ENCODE data around the gene MIPOL1. TPM values are rescaled to one million over a fixed set of nuclear protein-coding genes. Genes with fewer than 3 reads are reported as not detected.

MIPOL1 gene
- total RNA-seq, 1 donor from 2014 or later, result 12.1 TPM

- Mint-ChIP-seq H3K9me3 (ENCODE audit: unreplicated experiment) (no peaks in the 10 kb centered on the region), H3K36me3 (ENCODE audit: low read depth, unreplicated experiment) (no peaks in the 10 kb centered on the region), H3K4me3 (ENCODE audit: unreplicated experiment) (no peak overlapping the region), H3K27me3 (ENCODE audit: unreplicated experiment) (no peaks in the 10 kb centered on the region), H3K4me1 (ENCODE audit: unreplicated experiment) (no peaks in the 10 kb centered on the region), H3K27ac (ENCODE audit: unreplicated experiment) (no peak overlapping the region)
- DNase-seq (ENCODE audit: low spot score), result no peak
- TF ChIP-seq CTCF (IDR thresholded peaks at IDR 0.05; ENCODE audit: unreplicated experiment), result no peak
Measured at GRCh38 chr14:37413504-37414003, 215.8 kb downstream of the MIPOL1 start.

- Mint-ChIP-seq H3K4me3 (ENCODE audit: unreplicated experiment) (no peak overlapping the region), H3K36me3 (ENCODE audit: low read depth, unreplicated experiment) (no peaks in the 10 kb centered on the region), H3K27ac (ENCODE audit: unreplicated experiment) (no peak overlapping the region), H3K9me3 (ENCODE audit: unreplicated experiment) (no peaks in the 10 kb centered on the region), H3K4me1 (ENCODE audit: unreplicated experiment) (no peaks in the 10 kb centered on the region), H3K27me3 (ENCODE audit: unreplicated experiment) (no peaks in the 10 kb centered on the region)
- DNase-seq (ENCODE audit: low spot score), result no peak
- TF ChIP-seq CTCF (IDR thresholded peaks at IDR 0.05; ENCODE audit: unreplicated experiment), result no peak
Measured at GRCh38 chr14:37416264-37416663, 218.5 kb downstream of the MIPOL1 start.

GRCh38 chr14:37417151-37417550, 219.4 kb downstream of the MIPOL1 start:
- Mint-ChIP-seq H3K4me3 (ENCODE audit: unreplicated experiment) (no peak overlapping the region), H3K36me3 (ENCODE audit: low read depth, unreplicated experiment) (no peaks in the 10 kb centered on the region), H3K27ac (ENCODE audit: unreplicated experiment) (no peak overlapping the region), H3K4me1 (ENCODE audit: unreplicated experiment) (no peaks in the 10 kb centered on the region), H3K27me3 (ENCODE audit: unreplicated experiment) (no peaks in the 10 kb centered on the region), H3K9me3 (ENCODE audit: unreplicated experiment) (no peaks in the 10 kb centered on the region)
- DNase-seq (ENCODE audit: low spot score), result no peak
- no peak for TF ChIP-seq CTCF (IDR thresholded peaks at IDR 0.05; ENCODE audit: unreplicated experiment)

GRCh38 chr14:37417833-37418232, 220.1 kb downstream of the MIPOL1 start:
- Mint-ChIP-seq H3K4me3 (ENCODE audit: unreplicated experiment) (no peak overlapping the region), H3K4me1 (ENCODE audit: unreplicated experiment) (no peaks in the 10 kb centered on the region), H3K36me3 (ENCODE audit: low read depth, unreplicated experiment) (no peaks in the 10 kb centered on the region), H3K27ac (ENCODE audit: unreplicated experiment) (no peak overlapping the region), H3K27me3 (ENCODE audit: unreplicated experiment) (no peaks in the 10 kb centered on the region), H3K9me3 (ENCODE audit: unreplicated experiment) (no peaks in the 10 kb centered on the region)
- DNase-seq (ENCODE audit: low spot score), result no peak
- no peak for TF ChIP-seq CTCF (IDR thresholded peaks at IDR 0.05; ENCODE audit: unreplicated experiment)

- no peak overlapping the region for H3K4me3 Mint-ChIP-seq (ENCODE audit: unreplicated experiment)
- DNase-seq (ENCODE audit: low spot score), result no peak
- no peaks in the 10 kb centered on the region for H3K27me3 Mint-ChIP-seq (ENCODE audit: unreplicated experiment)
- no peaks in the 10 kb centered on the region for H3K9me3 Mint-ChIP-seq (ENCODE audit: unreplicated experiment)
- H3K27ac Mint-ChIP-seq (ENCODE audit: unreplicated experiment), result no peak overlapping the region
- H3K4me1 Mint-ChIP-seq (ENCODE audit: unreplicated experiment), result no peaks in the 10 kb centered on the region
- TF ChIP-seq CTCF (IDR thresholded peaks at IDR 0.05; ENCODE audit: unreplicated experiment), result no peak
- no peaks in the 10 kb centered on the region for H3K36me3 Mint-ChIP-seq (ENCODE audit: low read depth, unreplicated experiment)
Measured at GRCh38 chr14:37420622-37421021, 222.9 kb downstream of the MIPOL1 start.
